ENCODE results near the gene CD209. TPM values are rescaled to one million over a fixed set of nuclear protein-coding genes. Genes with fewer than 3 reads are reported as not detected.

CD209 gene
- total and polyA plus RNA-seq, 7 donors, result 0.11 to 13.8 (median 2.7) TPM

- intact Hi-C loops (cut with DNase I), result no loop called here
- no peak for DNase-seq
- no peak overlapping the region for H3K27ac ChIP-seq
- no peaks in the 10 kb centered on the region for H3K36me3 ChIP-seq (ENCODE audit: insufficient read depth in 1 of 2, low read depth in 1 of 2)
- peaks cover 0 to 47% (median 9%) of the 10 kb centered on the region in 3 donors for H3K27me3 ChIP-seq (ENCODE audit: insufficient read depth in 3 of 3, low read length in 2 of 3)
- no peak for ATAC-seq
- no peaks in the 10 kb centered on the region for H3K9me3 ChIP-seq
- no peaks in the 10 kb centered on the region for H3K4me1 ChIP-seq
- TF ChIP-seq CTCF (IDR thresholded peaks at IDR 0.05), result no peak
- H3K4me3 ChIP-seq, result no peak overlapping the region
- 39 to 50% (median 48%) methylated on average over 2 of the region's 2 CpGs for WGBS, 3 donors
Observed at GRCh38 chr19:7725791-7726190, 21.5 kb downstream of the CD209 start.

GRCh38 chr19:7722231-7722651, 25.1 kb downstream of the CD209 start:
- DNase-seq (no peak), ATAC-seq (no peak)
- Histone ChIP-seq H3K27me3 (ENCODE audit: insufficient read depth in 3 of 3, low read length in 2 of 3) (peaks cover 0 to 18% (median 0%) of the 10 kb centered on the region in 3 donors), H3K9me3 (no peaks in the 10 kb centered on the region), H3K27ac (no peak overlapping the region), H3K36me3 (ENCODE audit: insufficient read depth in 1 of 2, low read depth in 1 of 2) (no peaks in the 10 kb centered on the region), H3K4me1 (no peaks in the 10 kb centered on the region), H3K4me3 (no peak overlapping the region)
- TF ChIP-seq CTCF (IDR thresholded peaks at IDR 0.05), result no peak
- WGBS, 3 donors, result 27 to 37% (median 33%) methylated on average over 5 of the region's 5 CpGs
- intact Hi-C loops (cut with DNase I), result no loop called here

DNA sequence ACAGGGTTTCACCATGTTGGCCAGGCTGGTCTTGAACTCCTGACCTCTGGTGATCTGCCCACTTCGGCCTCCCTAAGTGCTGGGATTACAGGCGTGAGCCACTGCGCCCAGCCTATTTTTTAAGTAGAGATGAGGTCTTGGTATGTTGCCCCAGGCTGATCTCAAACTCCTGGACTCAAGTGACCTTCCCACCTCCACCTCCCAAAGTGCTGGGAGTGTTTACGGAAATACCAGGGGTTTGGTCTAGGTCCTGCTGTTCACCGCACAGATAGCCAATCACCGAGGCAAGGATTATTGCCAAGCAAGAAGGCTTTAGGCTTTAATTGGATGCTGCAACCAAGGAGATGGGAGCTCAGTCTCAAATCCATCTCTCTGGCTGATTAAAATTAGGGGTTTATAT, 27.0 kb downstream of the CD209 start:
- peaks cover 0 to 13% (median 0%) of the 10 kb centered on the region in 3 donors for H3K27me3 ChIP-seq (ENCODE audit: insufficient read depth in 3 of 3, low read length in 2 of 3)

DNA sequence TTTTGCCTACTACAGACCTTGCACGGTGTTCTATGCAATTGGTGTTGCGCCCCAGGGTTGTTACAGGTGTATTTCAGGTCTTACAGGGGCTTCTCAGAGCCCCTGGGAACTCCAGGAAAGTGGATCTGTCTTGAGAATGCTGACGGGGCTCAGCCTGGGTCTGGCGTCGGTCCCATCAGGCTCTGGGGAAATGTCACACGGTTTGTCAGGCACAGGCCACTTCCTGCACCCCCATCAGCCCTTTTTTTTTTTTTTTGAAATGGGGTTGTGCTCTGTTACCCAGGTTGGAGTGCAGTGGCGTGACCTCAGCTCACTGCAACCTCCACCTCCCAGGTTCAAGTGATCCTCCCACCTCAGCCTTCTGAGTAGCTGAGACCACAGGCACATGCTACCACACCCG, 28.7 kb downstream of the CD209 start:
- intact Hi-C loops (cut with DNase I), result no loop called here
- peaks cover 6% of the 10 kb centered on the region for H3K9me3 ChIP-seq
- TF ChIP-seq CTCF (IDR thresholded peaks at IDR 0.05), result no peak
- H3K27ac ChIP-seq, result no peak overlapping the region
- WGBS, 3 donors, result 39 to 49% (median 44%) methylated on average over 8 of the region's 8 CpGs
- ATAC-seq, result no peak
- no peak overlapping the region for H3K4me3 ChIP-seq
- no peak for DNase-seq
- no peaks in the 10 kb centered on the region for H3K4me1 ChIP-seq
- no peaks in the 10 kb centered on the region for H3K36me3 ChIP-seq (ENCODE audit: insufficient read depth in 1 of 2, low read depth in 1 of 2)
- H3K27me3 ChIP-seq (ENCODE audit: insufficient read depth in 3 of 3, low read length in 2 of 3), result peaks cover 0 to 12% (median 0%) of the 10 kb centered on the region in 3 donors

More for the DNA sequence above, 27.0 kb downstream of the CD209 start:
- ATAC-seq, result no peak
- no peak overlapping the region for H3K4me3 ChIP-seq
- H3K4me1 ChIP-seq, result no peaks in the 10 kb centered on the region
- intact Hi-C loops (cut with DNase I), result no loop called here
- no peaks in the 10 kb centered on the region for H3K36me3 ChIP-seq (ENCODE audit: insufficient read depth in 1 of 2, low read depth in 1 of 2)
- no peak overlapping the region for H3K27ac ChIP-seq
- H3K9me3 ChIP-seq, result peaks cover 6% of the 10 kb centered on the region
- no peak for DNase-seq
- no peak for TF ChIP-seq CTCF (IDR thresholded peaks at IDR 0.05)
- 77 to 82% (median 79%) methylated on average over 6 of the region's 6 CpGs for WGBS, 3 donors

DNA sequence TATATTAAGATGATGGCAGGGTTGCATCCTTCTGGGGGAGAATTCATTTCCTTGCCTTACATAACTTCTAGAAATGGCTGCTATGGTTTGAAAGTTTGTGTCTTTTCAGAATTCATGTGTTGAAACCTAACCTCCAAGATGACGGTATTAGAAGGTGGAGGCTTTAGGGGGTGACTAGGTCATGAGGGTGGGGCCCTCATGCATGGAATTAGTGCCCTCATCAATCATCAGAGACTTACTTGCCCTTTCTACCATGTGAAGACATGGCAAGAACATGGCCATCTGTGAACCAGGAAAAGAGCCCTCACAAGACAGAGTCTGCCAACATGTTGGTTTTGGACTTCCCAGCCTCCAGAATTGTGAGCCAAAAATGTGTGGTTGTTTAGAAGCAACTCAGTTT, 30.6 kb downstream of the CD209 start:
- Histone ChIP-seq H3K4me3 (no peak overlapping the region), H3K9me3 (peaks cover 6% of the 10 kb centered on the region), H3K36me3 (ENCODE audit: insufficient read depth in 1 of 2, low read depth in 1 of 2) (no peaks in the 10 kb centered on the region), H3K27ac (no peak overlapping the region), H3K27me3 (ENCODE audit: insufficient read depth in 3 of 3, low read length in 2 of 3) (peaks cover 0 to 4% (median 0%) of the 10 kb centered on the region in 3 donors), H3K4me1 (no peaks in the 10 kb centered on the region)
- DNase-seq (no peak), ATAC-seq (no peak)
- no peak for TF ChIP-seq CTCF (IDR thresholded peaks at IDR 0.05)
- intact Hi-C loops (cut with DNase I), result no loop called here
- WGBS, 3 donors, result 64 to 78% (median 75%) methylated on average over 1 of the region's 1 CpG
